Bone marrow (tissue), 2 donors: ENCODE data around the gene PYGB.
A peak's percentile ranks its signal among the peaks of the same experiment; 100 is the strongest.

ENCODE experiments used
- DNase-seq, 2 donors: peaks; one replicate each; lab custom pipeline; 2025; lab: John Stamatoyannopoulos, UW

PYGB gene

DNA sequence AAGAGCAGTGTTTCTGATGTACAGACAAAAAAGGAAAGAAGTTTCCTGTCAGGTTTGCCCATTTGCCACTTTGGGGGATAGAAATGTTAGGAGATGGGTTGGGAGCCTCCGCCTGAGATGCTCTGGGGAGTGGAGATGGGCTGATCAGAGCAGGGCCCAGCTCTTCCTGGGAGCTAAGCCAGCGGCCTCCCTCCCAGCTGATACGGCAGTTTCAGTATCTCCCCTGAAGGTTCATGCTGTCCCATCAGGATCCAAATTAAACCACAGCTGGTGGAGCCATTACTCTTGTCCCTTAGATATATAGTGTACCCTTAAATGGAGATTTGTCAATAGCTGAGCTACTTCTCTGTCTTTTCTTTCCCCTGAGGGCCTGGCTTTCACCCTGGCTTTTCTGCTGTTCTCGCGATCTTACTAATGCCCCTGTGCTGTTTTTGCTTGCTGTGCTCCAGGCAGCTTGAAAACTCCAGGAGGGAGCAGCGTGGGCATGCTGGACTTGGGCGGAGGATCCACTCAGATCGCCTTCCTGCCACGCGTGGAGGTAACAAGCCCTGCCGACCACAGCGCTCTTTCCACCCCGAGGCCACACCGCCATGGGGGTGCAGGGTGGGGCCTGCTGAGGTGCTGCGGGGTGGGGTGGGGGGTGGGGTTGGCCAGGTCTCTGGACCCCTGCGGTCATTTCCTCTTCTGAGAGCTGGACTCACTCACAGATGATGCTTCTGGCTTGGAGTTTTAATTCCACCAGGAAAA is 31.5 kb upstream of the PYGB start:
- no peak for DNase-seq

GRCh38 chr20:25217161-25218108 is 30.4 kb upstream of the PYGB start:
- DNase-seq: no peak

- no peak for DNase-seq
Measured at GRCh38 chr20:25218109-25218486, 29.8 kb upstream of the PYGB start.

DNA sequence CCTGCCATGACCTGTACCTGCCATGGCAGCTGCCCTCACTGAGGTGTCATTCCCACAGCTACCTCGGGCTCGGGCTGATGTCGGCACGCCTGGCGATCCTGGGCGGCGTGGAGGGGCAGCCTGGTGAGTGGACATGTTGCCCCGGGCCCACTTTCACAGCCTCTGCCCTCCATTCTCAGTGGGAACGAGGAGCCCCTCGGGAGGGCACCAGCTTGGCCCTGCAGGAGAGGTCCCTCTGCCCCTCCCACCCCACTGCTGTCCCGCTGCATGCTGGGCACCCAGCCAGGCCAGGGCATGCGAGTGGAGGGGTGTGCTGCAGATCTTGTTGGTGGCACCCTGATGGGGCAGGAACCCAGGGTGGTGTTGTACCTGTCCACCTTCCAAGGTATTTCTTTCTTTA is 29.4 kb upstream of the PYGB start:
- DNase-seq: no peak

DNA sequence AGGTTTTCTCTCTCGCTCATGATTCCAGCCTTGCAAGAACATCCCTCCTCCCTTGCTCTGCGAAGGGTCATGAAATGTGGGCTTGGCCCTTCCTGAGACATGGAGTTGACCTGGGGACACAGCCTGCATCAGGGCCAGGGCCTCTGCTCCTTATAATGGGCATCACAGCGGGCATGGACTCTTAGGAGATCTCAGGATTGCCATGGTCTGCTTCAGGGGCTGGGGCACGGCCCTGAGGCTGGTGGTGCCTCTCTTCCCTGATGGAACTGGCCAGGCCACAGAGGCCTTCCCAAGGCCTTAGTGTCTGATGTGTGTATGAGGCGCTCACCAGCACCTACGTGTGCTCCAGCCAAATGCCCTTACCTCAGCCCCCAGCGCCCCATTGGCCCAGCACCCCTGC is 28.5 kb upstream of the PYGB start:
- DNase-seq: no peak

DNA sequence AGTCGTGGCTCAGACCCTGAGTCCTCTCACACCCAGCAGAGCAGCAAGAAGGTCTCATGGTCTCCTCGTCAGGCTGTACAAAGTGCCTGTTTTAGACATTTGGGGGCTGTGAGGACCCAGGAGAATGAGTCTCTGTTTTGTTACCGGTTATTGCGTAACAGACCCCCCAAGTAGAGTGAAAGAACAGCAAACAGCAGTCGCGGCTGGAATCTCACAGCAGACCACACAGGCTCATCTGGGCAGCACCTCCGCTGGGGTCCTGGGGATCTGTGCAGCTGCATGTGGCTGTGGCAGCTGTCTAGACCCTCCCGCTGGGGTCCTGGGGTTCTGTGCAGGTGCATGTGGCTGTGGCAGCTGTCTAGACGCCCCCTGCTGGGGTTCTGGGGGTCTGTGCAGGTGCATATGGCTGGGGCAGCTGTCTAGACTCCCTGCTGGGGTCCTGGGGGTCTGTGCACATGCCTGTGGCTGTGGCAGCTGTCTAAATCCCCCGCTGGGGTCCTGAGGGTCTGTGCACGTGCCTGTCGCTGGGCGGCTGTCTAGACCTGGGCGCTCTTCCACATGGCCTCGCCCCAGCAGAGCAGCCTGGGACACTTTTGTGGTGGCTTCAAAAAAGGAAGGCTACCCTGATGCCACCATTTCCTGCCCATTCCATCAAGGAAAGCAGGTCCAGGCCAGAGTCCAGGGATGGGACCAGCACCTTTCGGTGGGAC is 27.7 kb upstream of the PYGB start:
- peak in 1 of 2 donors; percentile 7 for DNase-seq

DNA sequence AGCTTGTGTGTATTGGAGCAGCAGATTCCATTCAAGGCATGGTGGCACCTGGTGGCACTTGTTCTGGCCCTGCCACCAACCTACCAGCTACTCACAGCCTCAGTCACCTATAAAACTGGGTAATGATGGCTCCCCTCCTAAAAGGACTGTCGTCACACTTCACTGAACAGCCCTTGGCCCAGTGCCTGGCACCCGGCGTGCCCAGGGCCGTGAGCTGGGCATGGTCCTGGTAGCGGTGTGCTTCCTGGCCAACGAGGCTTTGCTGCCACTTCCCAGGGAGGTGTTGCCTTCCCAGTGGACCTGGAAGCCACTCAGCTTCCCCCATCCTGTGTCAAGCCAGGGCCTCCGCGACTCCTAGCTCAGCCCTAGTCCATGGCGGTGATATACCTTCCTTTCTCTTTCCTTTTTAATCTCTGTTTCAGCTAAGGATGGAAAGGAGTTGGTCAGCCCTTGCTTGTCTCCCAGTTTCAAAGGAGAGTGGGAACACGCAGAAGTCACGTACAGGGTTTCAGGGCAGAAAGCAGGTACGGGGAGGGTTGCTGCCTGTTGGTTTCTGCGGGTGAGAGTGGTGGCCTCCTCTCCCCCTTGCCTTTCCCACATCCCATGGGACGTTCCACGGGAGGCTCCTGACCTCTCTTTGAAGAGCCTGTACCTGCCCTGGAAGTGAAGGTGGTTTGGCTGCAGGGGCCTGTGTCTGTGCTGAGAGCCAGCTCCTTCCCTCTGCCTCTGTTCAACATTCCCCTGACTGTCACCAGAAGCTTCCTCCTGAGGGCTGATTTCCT is 26.9 kb upstream of the PYGB start:
- DNase-seq: no peak

GRCh38 chr20:25221592-25222460 is 26.1 kb upstream of the PYGB start:
- DNase-seq: no peak

DNA sequence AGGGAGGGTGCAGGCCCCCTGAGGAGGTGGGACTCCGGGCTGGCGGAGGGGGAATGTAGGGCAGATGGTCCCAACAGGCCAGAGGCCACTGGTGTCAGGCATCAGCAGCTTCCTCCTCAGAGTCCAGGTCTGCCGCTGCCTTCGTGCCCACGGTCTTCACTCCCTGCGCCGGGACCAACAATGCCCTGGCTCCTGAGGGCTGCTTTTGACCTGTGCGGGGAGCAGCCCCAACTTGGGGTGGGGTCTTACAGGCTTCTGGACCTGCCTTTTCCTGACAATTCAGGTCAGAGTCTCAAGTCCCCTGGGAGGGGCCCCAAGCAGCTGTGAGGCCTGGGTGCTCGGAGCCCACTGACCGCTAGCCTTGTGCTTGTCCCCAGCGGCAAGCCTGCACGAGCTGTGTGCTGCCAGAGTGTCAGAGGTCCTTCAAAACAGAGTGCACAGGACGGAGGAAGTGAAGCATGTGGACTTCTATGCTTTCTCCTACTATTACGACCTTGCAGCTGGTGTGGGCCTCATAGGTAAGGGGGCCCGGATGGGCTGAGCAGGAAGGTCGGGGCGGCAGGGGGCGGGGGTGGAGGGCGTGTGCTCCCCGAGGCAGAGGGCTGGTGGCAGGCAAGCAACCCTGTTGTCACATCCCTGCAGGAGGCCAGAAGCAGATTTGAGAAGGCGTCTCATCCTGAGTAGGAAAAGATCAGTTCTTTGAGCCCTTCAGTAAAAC is 25.3 kb upstream of the PYGB start:
- DNase-seq: no peak

DNA sequence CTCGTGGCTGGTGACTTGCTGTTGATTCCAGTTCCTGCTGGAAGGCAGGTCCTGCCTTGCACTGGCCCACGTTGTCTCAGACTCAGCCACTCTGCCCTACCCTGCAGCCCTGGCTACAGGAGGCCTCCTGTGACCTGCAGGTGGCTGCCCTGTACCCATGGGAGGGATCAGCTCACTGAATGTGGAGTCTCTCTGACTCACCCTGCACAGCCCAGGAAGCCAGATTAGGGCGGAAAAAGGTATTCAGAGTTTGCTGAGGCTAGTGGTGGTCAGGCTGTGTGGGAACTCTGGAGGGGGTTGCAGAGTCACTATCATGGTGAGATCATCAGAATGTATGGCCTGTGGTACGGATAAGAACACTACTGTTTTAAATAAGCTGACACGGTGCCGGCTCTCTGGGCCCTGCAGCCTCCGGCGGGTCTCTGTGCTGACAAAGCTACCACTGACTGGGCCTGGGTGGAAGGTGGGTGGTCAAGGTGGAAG is 24.7 kb upstream of the PYGB start:
- DNase-seq: no peak

- DNase-seq: no peak
Measured at GRCh38 chr20:25223765-25224720, 23.8 kb upstream of the PYGB start.

DNA sequence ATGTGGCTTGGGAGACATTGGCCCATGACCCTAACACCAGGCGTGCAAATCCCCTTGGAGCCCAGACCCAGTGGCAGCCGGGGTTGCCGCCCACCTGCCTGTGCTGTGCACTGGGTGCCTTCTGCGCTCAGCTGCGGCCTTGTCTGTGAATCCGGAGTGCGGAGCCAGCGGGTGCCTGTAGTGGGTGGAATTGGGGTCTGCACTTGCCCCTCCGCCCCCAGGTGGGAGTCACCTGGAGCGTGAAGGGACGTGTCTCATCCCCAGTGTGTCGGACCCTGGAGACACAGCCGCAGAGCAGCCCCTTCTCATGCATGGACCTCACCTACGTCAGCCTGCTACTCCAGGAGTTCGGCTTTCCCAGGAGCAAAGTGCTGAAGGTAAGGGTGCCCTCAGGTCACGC is 22.9 kb upstream of the PYGB start:
- DNase-seq: no peak

DNA sequence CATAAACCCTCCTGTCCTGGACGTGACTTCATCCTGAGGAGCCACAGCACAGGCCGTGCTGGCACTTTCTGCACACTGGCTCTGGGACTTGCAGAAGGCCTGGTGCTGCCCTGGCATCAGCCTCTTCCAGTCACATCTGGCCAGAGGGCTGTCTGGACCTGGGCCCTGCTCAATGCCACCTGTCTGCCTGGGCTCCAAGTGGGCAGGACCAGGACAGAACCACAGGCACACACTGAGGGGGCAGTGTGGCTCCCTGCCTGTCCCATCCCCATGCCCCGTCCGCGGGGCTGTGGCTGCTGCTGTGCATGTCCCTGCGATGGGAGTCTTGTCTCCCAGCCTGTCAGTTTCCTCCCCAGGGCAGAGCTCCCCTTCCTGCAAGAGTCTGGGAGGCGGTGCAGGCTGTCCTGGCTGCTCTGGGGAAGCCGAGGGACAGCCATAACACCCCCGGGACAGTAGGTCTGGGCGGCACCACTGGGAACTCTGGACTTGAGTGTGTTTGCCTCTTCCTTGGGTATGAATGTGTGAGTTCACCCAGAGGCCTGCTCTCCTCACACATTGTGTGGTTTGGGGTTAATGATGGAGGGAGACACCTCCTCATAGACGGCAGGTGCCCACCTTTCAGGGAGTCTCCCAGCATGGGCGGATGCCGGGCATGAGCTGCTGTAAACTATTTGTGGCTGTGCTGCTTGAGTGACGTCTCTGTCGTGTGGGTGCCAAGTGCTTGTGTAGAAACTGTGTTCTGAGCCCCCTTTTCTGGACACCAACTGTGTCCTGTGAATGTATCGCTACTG is 22.0 kb upstream of the PYGB start:
- DNase-seq: no peak

DNA sequence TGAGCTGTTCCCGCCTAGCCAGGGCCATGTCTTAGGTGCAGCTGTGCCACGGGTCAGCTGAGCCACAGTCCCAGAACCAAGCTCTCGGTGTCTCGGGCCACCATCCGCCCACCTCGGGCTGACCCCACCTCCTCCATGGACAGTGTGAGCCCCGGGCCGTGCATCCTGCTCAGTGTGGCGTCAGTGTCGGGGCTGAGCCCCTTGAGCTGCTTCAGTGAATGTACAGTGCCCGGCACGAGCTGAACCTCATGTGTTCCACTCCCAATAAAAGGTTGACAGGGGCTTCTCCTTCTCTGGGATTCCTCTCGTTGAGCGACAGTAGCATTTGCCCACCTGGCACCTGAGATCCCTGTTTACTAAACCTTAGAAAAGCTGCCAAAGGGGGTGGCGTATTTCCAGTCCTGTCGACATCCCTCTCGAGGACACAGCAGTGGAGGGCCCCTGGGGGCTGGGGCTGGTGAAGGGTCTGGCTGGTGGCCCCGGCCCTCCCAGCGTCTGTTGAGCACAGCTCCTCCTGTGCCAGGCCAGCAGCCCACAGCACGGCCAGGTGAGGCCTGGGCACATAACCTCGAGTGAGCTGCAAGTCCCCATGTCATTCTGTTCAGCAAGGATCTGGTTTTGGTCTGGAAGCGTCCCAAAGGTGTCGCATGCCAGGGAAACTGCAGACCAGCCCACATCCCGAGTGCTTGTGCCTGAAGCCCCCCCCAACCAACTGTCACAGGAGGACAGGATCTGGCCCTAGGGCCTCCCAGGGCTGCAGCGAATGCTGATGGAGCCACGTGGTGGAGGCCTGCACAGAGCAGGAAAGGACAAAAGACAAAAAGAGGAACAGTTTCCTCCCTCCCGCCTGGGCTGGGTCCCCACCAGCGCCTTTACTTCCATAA is 21.2 kb upstream of the PYGB start:
- DNase-seq: no peak

GRCh38 chr20:25227317-25227831 is 20.5 kb upstream of the PYGB start:
- no peak for DNase-seq

GRCh38 chr20:25229486-25230165 is 18.3 kb upstream of the PYGB start:
- DNase-seq: no peak
